Spleen (tissue), 3 donors: ENCODE results near the gene RGS8.

ENCODE experiments used
- POLR2A ChIP-seq, 3 donors: fragments of 450-650 bp; IDR thresholded peaks; one replicate each; pipeline ENCODE4 v1.5.1; 2017; ENCODE audit warnings: antibody characterized with exemption in 3 of 3, mild to moderate bottlenecking in 1 of 3
- POLR2AphosphoS5 ChIP-seq, 3 donors: sonication (generic); formaldehyde crosslinking; IDR thresholded peaks; one replicate each; pipeline ENCODE4 v1.5.1; 2017; ENCODE audit warnings: antibody characterized with exemption in 3 of 3

GRCh38 chr1:182720463-182720862, 36.1 kb upstream of the RGS8 start:
- TF ChIP-seq POLR2A (IDR thresholded peaks at IDR 0.05) (no peak), POLR2AphosphoS5 (IDR thresholded peaks at IDR 0.05) (no peak)
